ENCODE results near the gene QRSL1.
"Not testable (repeated sequence)": the region's sequence is repeated elsewhere in the genome, so short reads cannot be mapped to it uniquely, and the experiment has no call there.

Gene QRSL1

GRCh38 chr6:106613590-106613989, 15.8 kb upstream of the QRSL1 start:
- H3K9ac ChIP-seq (ENCODE audit: low read length), result no peak overlapping the region
- H3K4me1 ChIP-seq (ENCODE audit: control insufficient read depth, insufficient read depth, low read length), result no peaks in the 10 kb centered on the region
- H3K4me3 ChIP-seq (ENCODE audit: low read length), result no peak overlapping the region
- no peaks in the 10 kb centered on the region for H3K9me3 ChIP-seq (ENCODE audit: control insufficient read depth, low read length)
- H3K27me3 ChIP-seq (ENCODE audit: control insufficient read depth, insufficient read depth, low read length), result no peaks in the 10 kb centered on the region
- no peaks in the 10 kb centered on the region for H3K36me3 ChIP-seq (ENCODE audit: control insufficient read depth, insufficient read depth, low read length)

GRCh38 chr6:106614166-106614565, 15.2 kb upstream of the QRSL1 start:
- Histone ChIP-seq H3K4me3 (ENCODE audit: low read length) (no peak overlapping the region), H3K4me1 (ENCODE audit: control insufficient read depth, insufficient read depth, low read length) (no peaks in the 10 kb centered on the region), H3K9me3 (ENCODE audit: control insufficient read depth, low read length) (no peaks in the 10 kb centered on the region), H3K36me3 (ENCODE audit: control insufficient read depth, insufficient read depth, low read length) (no peaks in the 10 kb centered on the region), H3K9ac (ENCODE audit: low read length) (no peak overlapping the region), H3K27me3 (ENCODE audit: control insufficient read depth, insufficient read depth, low read length) (no peaks in the 10 kb centered on the region)

- Histone ChIP-seq H3K4me1 (ENCODE audit: control insufficient read depth, insufficient read depth, low read length) (no peaks in the 10 kb centered on the region), H3K9me3 (ENCODE audit: control insufficient read depth, low read length) (no peaks in the 10 kb centered on the region), H3K4me3 (ENCODE audit: low read length) (no peak overlapping the region), H3K36me3 (ENCODE audit: control insufficient read depth, insufficient read depth, low read length) (no peaks in the 10 kb centered on the region), H3K9ac (ENCODE audit: low read length) (no peak overlapping the region), H3K27me3 (ENCODE audit: control insufficient read depth, insufficient read depth, low read length) (no peaks in the 10 kb centered on the region)
Observed at GRCh38 chr6:106614592-106615257, 14.7 kb upstream of the QRSL1 start.

GRCh38 chr6:106617302-106617701, 12.1 kb upstream of the QRSL1 start:
- no peak overlapping the region for H3K9ac ChIP-seq (ENCODE audit: low read length)
- H3K36me3 ChIP-seq (ENCODE audit: control insufficient read depth, insufficient read depth, low read length), result no peaks in the 10 kb centered on the region
- H3K4me3 ChIP-seq (ENCODE audit: low read length), result no peak overlapping the region
- H3K9me3 ChIP-seq (ENCODE audit: control insufficient read depth, low read length), result no peaks in the 10 kb centered on the region
- H3K4me1 ChIP-seq (ENCODE audit: control insufficient read depth, insufficient read depth, low read length), result no peaks in the 10 kb centered on the region
- no peaks in the 10 kb centered on the region for H3K27me3 ChIP-seq (ENCODE audit: control insufficient read depth, insufficient read depth, low read length)

GRCh38 chr6:106617857-106618256, 11.5 kb upstream of the QRSL1 start:
- H3K9me3 ChIP-seq (ENCODE audit: control insufficient read depth, low read length), result no peaks in the 10 kb centered on the region
- no peaks in the 10 kb centered on the region for H3K4me1 ChIP-seq (ENCODE audit: control insufficient read depth, insufficient read depth, low read length)
- no peak overlapping the region for H3K9ac ChIP-seq (ENCODE audit: low read length)
- H3K27me3 ChIP-seq (ENCODE audit: control insufficient read depth, insufficient read depth, low read length), result no peaks in the 10 kb centered on the region
- no peak overlapping the region for H3K4me3 ChIP-seq (ENCODE audit: low read length)
- H3K36me3 ChIP-seq (ENCODE audit: control insufficient read depth, insufficient read depth, low read length), result no peaks in the 10 kb centered on the region

GRCh38 chr6:106618324-106618723, 11.1 kb upstream of the QRSL1 start:
- H3K27me3 ChIP-seq (ENCODE audit: control insufficient read depth, insufficient read depth, low read length), result no peaks in the 10 kb centered on the region
- H3K9ac ChIP-seq (ENCODE audit: low read length), result no peak overlapping the region
- no peak overlapping the region for H3K4me3 ChIP-seq (ENCODE audit: low read length)
- H3K36me3 ChIP-seq (ENCODE audit: control insufficient read depth, insufficient read depth, low read length), result no peaks in the 10 kb centered on the region
- no peaks in the 10 kb centered on the region for H3K4me1 ChIP-seq (ENCODE audit: control insufficient read depth, insufficient read depth, low read length)
- H3K9me3 ChIP-seq (ENCODE audit: control insufficient read depth, low read length), result no peaks in the 10 kb centered on the region

- Histone ChIP-seq H3K36me3 (ENCODE audit: control insufficient read depth, insufficient read depth, low read length) (no peaks in the 10 kb centered on the region), H3K4me3 (ENCODE audit: low read length) (no peak overlapping the region), H3K9ac (ENCODE audit: low read length) (no peak overlapping the region), H3K27me3 (ENCODE audit: control insufficient read depth, insufficient read depth, low read length) (no peaks in the 10 kb centered on the region), H3K4me1 (ENCODE audit: control insufficient read depth, insufficient read depth, low read length) (no peaks in the 10 kb centered on the region), H3K9me3 (ENCODE audit: control insufficient read depth, low read length) (no peaks in the 10 kb centered on the region)
Observed at GRCh38 chr6:106619223-106619622, 10.2 kb upstream of the QRSL1 start.

GRCh38 chr6:106620931-106621672, 8.3 kb upstream of the QRSL1 start:
- H3K4me3 ChIP-seq (ENCODE audit: low read length), result no peak overlapping the region
- H3K36me3 ChIP-seq (ENCODE audit: control insufficient read depth, insufficient read depth, low read length), result no peaks in the 10 kb centered on the region
- no peaks in the 10 kb centered on the region for H3K9me3 ChIP-seq (ENCODE audit: control insufficient read depth, low read length)

GRCh38 chr6:106622412-106622811, 7.0 kb upstream of the QRSL1 start:
- Histone ChIP-seq H3K36me3 (ENCODE audit: control insufficient read depth, insufficient read depth, low read length) (no peaks in the 10 kb centered on the region), H3K9me3 (ENCODE audit: control insufficient read depth, low read length) (no peaks in the 10 kb centered on the region)

More at GRCh38 chr6:106620931-106621672, 8.3 kb upstream of the QRSL1 start:
- no peaks in the 10 kb centered on the region for H3K27me3 ChIP-seq (ENCODE audit: control insufficient read depth, insufficient read depth, low read length)
- H3K9ac ChIP-seq (ENCODE audit: low read length), result no peak overlapping the region
- no peaks in the 10 kb centered on the region for H3K4me1 ChIP-seq (ENCODE audit: control insufficient read depth, insufficient read depth, low read length)

GRCh38 chr6:106623039-106623438, 6.3 kb upstream of the QRSL1 start:
- H3K4me3 ChIP-seq (ENCODE audit: low read length), result no peak overlapping the region
- no peaks in the 10 kb centered on the region for H3K36me3 ChIP-seq (ENCODE audit: control insufficient read depth, insufficient read depth, low read length)
- H3K27me3 ChIP-seq (ENCODE audit: control insufficient read depth, insufficient read depth, low read length), result no peaks in the 10 kb centered on the region
- no peaks in the 10 kb centered on the region for H3K4me1 ChIP-seq (ENCODE audit: control insufficient read depth, insufficient read depth, low read length)
- no peaks in the 10 kb centered on the region for H3K9me3 ChIP-seq (ENCODE audit: control insufficient read depth, low read length)
- H3K9ac ChIP-seq (ENCODE audit: low read length), result no peak overlapping the region

More at GRCh38 chr6:106622412-106622811, 7.0 kb upstream of the QRSL1 start:
- Histone ChIP-seq H3K4me1 (ENCODE audit: control insufficient read depth, insufficient read depth, low read length) (no peaks in the 10 kb centered on the region), H3K4me3 (ENCODE audit: low read length) (no peak overlapping the region), H3K27me3 (ENCODE audit: control insufficient read depth, insufficient read depth, low read length) (no peaks in the 10 kb centered on the region), H3K9ac (ENCODE audit: low read length) (no peak overlapping the region)

- Histone ChIP-seq H3K36me3 (ENCODE audit: control insufficient read depth, insufficient read depth, low read length) (no peaks in the 10 kb centered on the region), H3K9ac (ENCODE audit: low read length) (no peak overlapping the region), H3K4me3 (ENCODE audit: low read length) (no peak overlapping the region), H3K9me3 (ENCODE audit: control insufficient read depth, low read length) (no peaks in the 10 kb centered on the region), H3K27me3 (ENCODE audit: control insufficient read depth, insufficient read depth, low read length) (no peaks in the 10 kb centered on the region), H3K4me1 (ENCODE audit: control insufficient read depth, insufficient read depth, low read length) (no peaks in the 10 kb centered on the region)
Observed at GRCh38 chr6:106626485-106626884, 2.9 kb upstream of the QRSL1 start.

- not testable (repeated sequence) for H3K9ac ChIP-seq (ENCODE audit: low read length); H3K36me3 ChIP-seq (ENCODE audit: control insufficient read depth, insufficient read depth, low read length); H3K9me3 ChIP-seq (ENCODE audit: control insufficient read depth, low read length); H3K27me3 ChIP-seq (ENCODE audit: control insufficient read depth, insufficient read depth, low read length); H3K4me1 ChIP-seq (ENCODE audit: control insufficient read depth, insufficient read depth, low read length); H3K4me3 ChIP-seq (ENCODE audit: low read length)
Observed at GRCh38 chr6:106627760-106628159, 1.6 kb upstream of the QRSL1 start.

Data from mucosa of stomach (tissue), 1 donor.